Nephron (organoid): ENCODE measurements around the gene COX4I1.

Source experiments
- H3K27ac Mint-ChIP-seq, 3 experiments: 2 replicates each; pipeline ENCODE4 v1.8.0; 2020; ENCODE audit warnings: mixed read lengths in 3 of 3, mild to moderate bottlenecking in 2 of 3, moderate library complexity in 1 of 3
- H3K27me3 Mint-ChIP-seq: 2 replicates; pipeline ENCODE4 v1.8.0; 2021; ENCODE audit warnings: low read depth, mild to moderate bottlenecking, moderate library complexity, mixed read lengths
- H3K36me3 Mint-ChIP-seq: 2 replicates; pipeline ENCODE4 v1.8.0; 2020; ENCODE audit warnings: low read depth, mixed read lengths
- H3K4me1 Mint-ChIP-seq: 2 replicates; pipeline ENCODE4 v1.8.0; 2020; ENCODE audit warnings: mixed read lengths
- H3K4me3 Mint-ChIP-seq, 3 experiments: 2 replicates each; pipeline ENCODE4 v1.8.0; 2020; ENCODE audit warnings: mild to moderate bottlenecking in 3 of 3, mixed read lengths in 3 of 3, moderate library complexity in 2 of 3
- H3K9me3 Mint-ChIP-seq: 2 replicates; pipeline ENCODE4 v1.8.0; 2020; ENCODE audit warnings: mixed read lengths
- TF ChIP-seq, protein P1 (sequence below), 3 experiments: fragments of 200-600 bp; sonication (generic); IDR thresholded peaks; one replicate each; pipeline ENCODE4 v1.5.0; 2021; ENCODE audit warnings: antibody characterized with exemption in 3 of 3; ENCODE audit not compliant: unreplicated experiment in 3 of 3

COX4I1 gene

DNA sequence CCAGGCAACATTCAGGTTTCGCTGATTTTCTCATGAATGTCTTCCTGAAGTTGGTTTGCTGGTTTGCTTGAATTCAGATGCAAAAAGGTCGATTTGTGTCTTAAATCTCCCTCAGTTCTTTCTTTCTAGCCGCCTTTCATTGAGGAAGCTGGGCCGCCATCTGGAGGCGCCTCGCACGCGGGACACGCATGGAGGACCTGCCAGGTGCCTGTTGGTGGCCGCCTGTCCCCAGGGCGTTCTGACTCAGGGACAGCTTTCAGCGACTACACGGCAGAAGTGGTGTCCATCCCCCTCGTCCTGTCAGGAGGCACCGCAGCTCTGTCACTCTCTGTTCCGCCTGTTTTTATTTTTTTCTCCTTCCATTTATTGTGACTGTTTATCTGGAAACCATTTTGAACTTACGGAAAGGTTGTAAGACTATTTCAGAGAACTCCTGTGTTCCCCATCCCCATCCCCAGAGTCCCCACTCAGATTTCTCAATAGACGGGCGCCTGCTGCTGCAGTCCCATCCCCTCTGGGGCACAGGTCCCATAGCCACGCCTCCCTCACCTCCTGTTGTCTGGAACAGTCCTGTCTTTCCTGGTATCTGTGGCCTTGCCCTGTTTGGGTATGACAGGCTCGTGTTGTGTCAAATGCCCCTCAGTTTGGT lies 33.2 kb downstream of the COX4I1 start:
- Mint-ChIP-seq H3K36me3 (peaks cover 4% of the 10 kb centered on the region), H3K27me3 (peaks cover 80% of the 10 kb centered on the region), H3K4me3 (no peak overlapping the region), H3K4me1 (no peaks in the 10 kb centered on the region), H3K27ac (no peak overlapping the region), H3K9me3 (peaks cover 2% of the 10 kb centered on the region)
- TF ChIP-seq, protein P1, sequence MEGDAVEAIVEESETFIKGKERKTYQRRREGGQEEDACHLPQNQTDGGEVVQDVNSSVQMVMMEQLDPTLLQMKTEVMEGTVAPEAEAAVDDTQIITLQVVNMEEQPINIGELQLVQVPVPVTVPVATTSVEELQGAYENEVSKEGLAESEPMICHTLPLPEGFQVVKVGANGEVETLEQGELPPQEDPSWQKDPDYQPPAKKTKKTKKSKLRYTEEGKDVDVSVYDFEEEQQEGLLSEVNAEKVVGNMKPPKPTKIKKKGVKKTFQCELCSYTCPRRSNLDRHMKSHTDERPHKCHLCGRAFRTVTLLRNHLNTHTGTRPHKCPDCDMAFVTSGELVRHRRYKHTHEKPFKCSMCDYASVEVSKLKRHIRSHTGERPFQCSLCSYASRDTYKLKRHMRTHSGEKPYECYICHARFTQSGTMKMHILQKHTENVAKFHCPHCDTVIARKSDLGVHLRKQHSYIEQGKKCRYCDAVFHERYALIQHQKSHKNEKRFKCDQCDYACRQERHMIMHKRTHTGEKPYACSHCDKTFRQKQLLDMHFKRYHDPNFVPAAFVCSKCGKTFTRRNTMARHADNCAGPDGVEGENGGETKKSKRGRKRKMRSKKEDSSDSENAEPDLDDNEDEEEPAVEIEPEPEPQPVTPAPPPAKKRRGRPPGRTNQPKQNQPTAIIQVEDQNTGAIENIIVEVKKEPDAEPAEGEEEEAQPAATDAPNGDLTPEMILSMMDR (IDR thresholded peaks at IDR 0.05; ENCODE audit: unreplicated experiment in 3 of 3) = no peak

DNA sequence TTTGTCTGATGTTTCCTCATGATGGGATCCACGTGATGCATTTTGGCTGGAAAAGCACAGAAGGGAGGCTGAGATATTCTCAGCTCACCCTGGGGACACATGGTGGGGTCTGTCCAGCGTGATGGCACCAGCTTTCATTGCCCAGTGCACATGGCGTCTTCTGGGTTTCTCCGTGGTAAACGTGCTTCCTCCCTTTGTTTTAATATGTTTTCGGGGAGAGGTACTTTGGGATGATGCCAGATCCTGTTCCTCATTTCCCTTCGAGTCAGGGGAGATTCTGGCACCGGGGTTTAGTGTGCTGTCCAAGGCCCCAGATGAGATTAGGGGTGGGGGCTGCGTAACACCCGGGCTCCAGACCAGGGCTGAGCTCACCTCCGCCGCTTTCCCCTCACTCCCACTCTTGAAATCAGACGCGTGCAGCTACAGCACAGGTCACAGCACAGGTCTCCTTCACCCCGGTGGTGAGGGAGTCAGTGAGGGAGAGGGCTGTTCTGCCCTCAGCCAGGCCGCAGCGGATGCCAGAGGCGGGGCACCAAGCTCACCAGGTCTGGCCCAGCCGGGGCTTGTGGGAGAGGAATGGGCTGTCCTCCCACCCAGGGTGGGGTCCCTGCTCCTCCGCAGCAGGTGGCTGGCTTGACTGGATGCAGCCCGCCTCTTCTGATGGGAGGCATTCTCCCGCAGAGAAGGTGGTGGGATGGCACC lies 33.9 kb downstream of the COX4I1 start:
- peaks cover 82% of the 10 kb centered on the region for H3K27me3 Mint-ChIP-seq
- H3K36me3 Mint-ChIP-seq = peaks cover 4% of the 10 kb centered on the region
- TF ChIP-seq, protein P1 (IDR thresholded peaks at IDR 0.05; ENCODE audit: unreplicated experiment in 3 of 3) = no peak
- H3K27ac Mint-ChIP-seq = no peak overlapping the region
- no peak overlapping the region for H3K4me3 Mint-ChIP-seq
- peaks cover 2% of the 10 kb centered on the region for H3K9me3 Mint-ChIP-seq
- no peaks in the 10 kb centered on the region for H3K4me1 Mint-ChIP-seq

DNA sequence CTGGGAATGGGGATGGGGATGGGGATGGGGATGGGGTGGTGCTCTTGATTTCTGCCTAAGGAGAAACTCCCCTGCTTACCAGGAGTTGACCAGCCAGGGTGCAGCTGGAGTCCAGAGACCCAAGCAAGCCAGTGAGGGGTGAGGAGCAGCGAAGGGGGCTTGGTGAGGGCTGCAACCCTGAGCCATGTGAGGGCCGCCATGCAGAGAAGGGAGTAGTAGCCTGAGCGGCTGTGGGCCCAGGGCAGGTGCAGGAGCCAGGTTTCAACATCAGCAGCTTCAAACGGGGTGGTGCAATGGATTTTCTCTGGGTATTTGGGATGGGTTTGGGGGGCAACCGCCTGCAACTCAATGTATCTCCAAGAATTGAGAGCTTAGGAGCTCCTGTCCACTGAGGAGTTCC lies 35.2 kb downstream of the COX4I1 start:
- H3K4me3 Mint-ChIP-seq = no peak overlapping the region

DNA sequence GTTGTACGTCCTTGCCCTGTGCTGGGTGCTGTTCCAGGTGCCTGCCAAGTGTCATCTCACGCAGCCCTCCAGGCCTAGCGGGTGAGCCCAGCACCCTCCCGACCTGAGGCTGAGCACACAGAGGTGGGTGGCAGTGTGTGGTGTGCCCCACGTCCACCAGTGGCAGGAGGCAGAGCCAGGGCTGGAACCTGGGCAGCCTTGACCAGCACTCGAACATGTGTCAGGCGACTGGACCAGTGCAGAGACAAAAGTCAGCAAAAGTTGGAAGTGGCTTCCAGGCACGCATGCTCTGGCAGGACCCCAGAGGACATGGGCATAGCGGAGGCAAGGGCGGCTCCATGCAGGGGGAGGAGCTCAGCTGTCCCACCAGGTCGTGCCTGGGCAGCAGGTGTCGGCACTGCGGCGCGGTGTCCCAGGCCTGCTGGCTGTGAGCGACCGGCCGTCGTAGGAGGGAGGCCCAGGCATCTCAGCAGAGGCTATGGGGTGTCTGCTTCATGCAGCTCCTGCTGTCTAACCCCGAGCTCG lies 35.8 kb downstream of the COX4I1 start:
- TF ChIP-seq, protein P1 (IDR thresholded peaks at IDR 0.05; ENCODE audit: unreplicated experiment in 3 of 3) = no peak
- H3K4me1 Mint-ChIP-seq = no peaks in the 10 kb centered on the region
- no peak overlapping the region for H3K4me3 Mint-ChIP-seq
- peaks cover 79% of the 10 kb centered on the region for H3K27me3 Mint-ChIP-seq
- no peaks in the 10 kb centered on the region for H3K36me3 Mint-ChIP-seq
- peaks cover 2% of the 10 kb centered on the region for H3K9me3 Mint-ChIP-seq
- H3K27ac Mint-ChIP-seq = no peak overlapping the region

More for the DNA sequence above, 35.2 kb downstream of the COX4I1 start:
- Mint-ChIP-seq H3K4me1 (no peaks in the 10 kb centered on the region), H3K36me3 (no peaks in the 10 kb centered on the region), H3K9me3 (peaks cover 2% of the 10 kb centered on the region), H3K27me3 (peaks cover 82% of the 10 kb centered on the region), H3K27ac (no peak overlapping the region)
- TF ChIP-seq, protein P1 (IDR thresholded peaks at IDR 0.05; ENCODE audit: unreplicated experiment in 3 of 3) = no peak

DNA sequence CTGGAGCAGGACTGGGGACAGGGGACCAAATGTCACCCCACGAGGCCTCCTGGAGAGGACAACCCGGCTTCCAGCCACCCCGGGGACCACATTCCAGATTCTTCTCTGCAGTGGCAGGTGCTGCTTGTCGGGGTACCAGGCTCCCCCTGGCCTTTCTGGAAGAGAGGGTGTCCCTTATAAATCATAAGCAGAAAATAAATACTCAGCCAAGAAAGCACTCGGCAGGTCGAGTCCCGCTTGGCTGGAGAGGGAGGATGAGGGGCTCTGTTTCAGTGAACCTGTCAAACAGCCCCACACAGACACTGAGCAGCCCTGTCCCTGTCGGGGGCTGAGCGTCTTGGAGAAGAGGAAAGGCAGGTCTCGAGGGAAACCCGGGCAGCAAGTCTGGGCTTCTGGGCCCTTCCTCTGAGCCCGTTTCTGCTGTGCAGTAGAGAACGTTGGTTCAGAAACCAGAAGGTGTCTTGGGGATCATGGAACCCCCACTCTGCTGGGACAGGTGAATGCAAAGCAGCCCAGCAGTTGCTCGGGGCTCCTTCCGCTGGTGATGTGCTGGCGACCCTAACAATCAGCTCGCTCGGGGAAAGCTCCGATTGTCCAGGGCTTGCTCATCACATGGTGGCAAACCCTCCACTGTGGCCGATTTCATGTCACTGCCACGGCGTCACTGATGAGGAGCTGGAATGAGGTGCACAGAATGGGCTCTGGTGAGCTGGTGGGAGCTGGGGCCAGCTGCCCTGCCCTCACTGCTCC lies 36.6 kb downstream of the COX4I1 start:
- H3K27ac Mint-ChIP-seq = no peak overlapping the region

More for the DNA sequence above, 36.6 kb downstream of the COX4I1 start:
- peaks cover 3% of the 10 kb centered on the region for H3K9me3 Mint-ChIP-seq
- peaks cover 75% of the 10 kb centered on the region for H3K27me3 Mint-ChIP-seq
- H3K4me3 Mint-ChIP-seq = no peak overlapping the region
- TF ChIP-seq, protein P1 (IDR thresholded peaks at IDR 0.05; ENCODE audit: unreplicated experiment in 3 of 3) = no peak
- H3K4me1 Mint-ChIP-seq = no peaks in the 10 kb centered on the region
- no peaks in the 10 kb centered on the region for H3K36me3 Mint-ChIP-seq
